ENCODE measurements around the gene IQSEC1. TPM values are rescaled to one million over a fixed set of nuclear protein-coding genes. Genes with fewer than 3 reads are reported as not detected.

IQSEC1 gene
- total RNA-seq, 3 donors from 2014 or later = 26.9 to 45.4 (median 26.9) TPM

DNA sequence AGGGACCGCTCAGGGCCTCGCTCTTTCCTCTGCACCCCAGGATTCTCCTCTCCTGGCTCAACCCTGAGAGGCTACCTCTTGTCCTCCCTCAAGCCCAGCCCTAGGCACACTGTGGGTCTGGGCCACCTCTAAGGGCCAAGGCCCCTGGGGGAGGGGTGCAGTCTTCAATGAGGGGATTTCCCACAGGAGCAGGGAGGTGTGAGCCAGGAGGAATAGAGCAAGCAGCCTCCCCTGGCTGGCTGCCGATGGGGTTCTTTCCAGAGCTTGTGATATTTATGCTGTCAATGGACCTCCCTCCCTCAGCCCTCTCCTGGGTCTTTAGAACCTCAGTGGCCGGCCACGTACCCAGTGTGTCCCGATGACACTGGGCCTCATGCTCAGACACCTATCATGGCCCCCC, 132.4 kb downstream of the IQSEC1 start:
- no peak for TF ChIP-seq POLR2AphosphoS5 (IDR thresholded peaks at IDR 0.05)
- TF ChIP-seq, protein P1, sequence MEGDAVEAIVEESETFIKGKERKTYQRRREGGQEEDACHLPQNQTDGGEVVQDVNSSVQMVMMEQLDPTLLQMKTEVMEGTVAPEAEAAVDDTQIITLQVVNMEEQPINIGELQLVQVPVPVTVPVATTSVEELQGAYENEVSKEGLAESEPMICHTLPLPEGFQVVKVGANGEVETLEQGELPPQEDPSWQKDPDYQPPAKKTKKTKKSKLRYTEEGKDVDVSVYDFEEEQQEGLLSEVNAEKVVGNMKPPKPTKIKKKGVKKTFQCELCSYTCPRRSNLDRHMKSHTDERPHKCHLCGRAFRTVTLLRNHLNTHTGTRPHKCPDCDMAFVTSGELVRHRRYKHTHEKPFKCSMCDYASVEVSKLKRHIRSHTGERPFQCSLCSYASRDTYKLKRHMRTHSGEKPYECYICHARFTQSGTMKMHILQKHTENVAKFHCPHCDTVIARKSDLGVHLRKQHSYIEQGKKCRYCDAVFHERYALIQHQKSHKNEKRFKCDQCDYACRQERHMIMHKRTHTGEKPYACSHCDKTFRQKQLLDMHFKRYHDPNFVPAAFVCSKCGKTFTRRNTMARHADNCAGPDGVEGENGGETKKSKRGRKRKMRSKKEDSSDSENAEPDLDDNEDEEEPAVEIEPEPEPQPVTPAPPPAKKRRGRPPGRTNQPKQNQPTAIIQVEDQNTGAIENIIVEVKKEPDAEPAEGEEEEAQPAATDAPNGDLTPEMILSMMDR (IDR thresholded peaks at IDR 0.05) = no peak
- no peak for TF ChIP-seq POLR2A (IDR thresholded peaks at IDR 0.05)
- H3K27ac ChIP-seq = no peak overlapping the region
- H3K9me3 ChIP-seq = no peaks in the 10 kb centered on the region
- H3K4me3 ChIP-seq = no peak overlapping the region
- no peaks in the 10 kb centered on the region for H3K27me3 ChIP-seq
- intact Hi-C loops (cut with DNase I; ENCODE audit: low total_unique reads) = no loop called here
- no peak for DNase-seq (ENCODE audit: low spot score in 2 of 2)
- H3K4me1 ChIP-seq = peaks cover 6 to 8% of the 10 kb centered on the region in 2 donors
- no peaks in the 10 kb centered on the region for H3K36me3 ChIP-seq

DNA sequence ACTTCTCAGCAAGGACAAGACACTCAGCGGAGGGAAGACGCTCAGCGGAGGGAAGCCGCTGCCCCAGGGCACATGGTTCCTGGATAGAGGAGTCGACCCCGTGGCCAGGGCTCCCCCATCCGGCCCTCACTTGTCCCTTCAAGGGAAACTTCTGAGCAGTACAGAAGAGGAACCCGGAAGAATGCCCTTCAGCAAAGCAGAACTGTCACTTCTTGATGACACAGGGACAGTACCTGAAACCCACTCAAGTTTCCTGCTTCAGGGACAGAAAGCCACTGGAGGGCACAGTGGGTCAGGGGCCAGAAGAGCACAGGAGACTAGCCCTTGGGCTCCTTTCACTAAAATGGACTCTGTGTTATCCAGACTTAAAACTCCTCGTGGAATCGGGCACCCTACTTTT, 134.1 kb downstream of the IQSEC1 start:
- TF ChIP-seq POLR2A (IDR thresholded peaks at IDR 0.05) (no peak), POLR2AphosphoS5 (IDR thresholded peaks at IDR 0.05) (no peak)
- TF ChIP-seq, protein P1 (IDR thresholded peaks at IDR 0.05) = no peak
- Histone ChIP-seq H3K36me3 (no peaks in the 10 kb centered on the region), H3K27ac (peak overlapping the region; percentile 42 to 61), H3K4me3 (no peak overlapping the region), H3K4me1 (peaks cover 0 to 8% of the 10 kb centered on the region in 2 donors), H3K9me3 (no peaks in the 10 kb centered on the region), H3K27me3 (no peaks in the 10 kb centered on the region)
- intact Hi-C loops (cut with DNase I; ENCODE audit: low total_unique reads) = no loop called here
- no peak for DNase-seq (ENCODE audit: low spot score in 2 of 2)

DNA sequence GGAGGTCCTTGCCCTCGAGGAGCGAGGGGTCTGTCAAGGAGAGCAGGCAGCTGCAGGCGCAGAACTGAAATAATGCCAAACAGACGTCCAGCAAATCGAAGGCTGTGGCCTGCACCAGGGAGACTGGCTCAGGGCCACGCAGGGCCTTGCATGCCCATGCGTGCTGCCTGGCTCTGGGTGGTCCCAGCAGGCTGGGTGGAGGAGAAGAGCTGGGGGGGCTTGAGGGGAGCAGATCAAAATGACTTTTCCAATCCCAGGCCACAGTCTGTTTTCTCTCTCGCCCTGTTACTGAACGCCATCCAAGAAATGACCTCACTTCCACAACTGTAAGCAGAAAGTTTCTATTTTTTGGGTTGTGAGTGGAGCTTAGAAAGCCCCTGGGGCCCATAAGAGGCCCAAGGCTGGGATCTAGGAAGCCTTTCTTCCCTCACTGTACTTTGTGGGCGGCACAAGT, 134.9 kb downstream of the IQSEC1 start:
- no peak for TF ChIP-seq POLR2A (IDR thresholded peaks at IDR 0.05)
- no peak for TF ChIP-seq POLR2AphosphoS5 (IDR thresholded peaks at IDR 0.05)
- TF ChIP-seq, protein P1 (IDR thresholded peaks at IDR 0.05) = no peak
- Histone ChIP-seq H3K27ac (peak overlapping the region; percentile 42 to 61), H3K36me3 (no peaks in the 10 kb centered on the region), H3K4me3 (no peak overlapping the region), H3K9me3 (no peaks in the 10 kb centered on the region), H3K27me3 (no peaks in the 10 kb centered on the region), H3K4me1 (peaks cover 0 to 8% of the 10 kb centered on the region in 2 donors)
- DNase-seq (ENCODE audit: low spot score in 2 of 2) = no peak
- intact Hi-C loops (cut with DNase I; ENCODE audit: low total_unique reads) = no loop called here

DNA sequence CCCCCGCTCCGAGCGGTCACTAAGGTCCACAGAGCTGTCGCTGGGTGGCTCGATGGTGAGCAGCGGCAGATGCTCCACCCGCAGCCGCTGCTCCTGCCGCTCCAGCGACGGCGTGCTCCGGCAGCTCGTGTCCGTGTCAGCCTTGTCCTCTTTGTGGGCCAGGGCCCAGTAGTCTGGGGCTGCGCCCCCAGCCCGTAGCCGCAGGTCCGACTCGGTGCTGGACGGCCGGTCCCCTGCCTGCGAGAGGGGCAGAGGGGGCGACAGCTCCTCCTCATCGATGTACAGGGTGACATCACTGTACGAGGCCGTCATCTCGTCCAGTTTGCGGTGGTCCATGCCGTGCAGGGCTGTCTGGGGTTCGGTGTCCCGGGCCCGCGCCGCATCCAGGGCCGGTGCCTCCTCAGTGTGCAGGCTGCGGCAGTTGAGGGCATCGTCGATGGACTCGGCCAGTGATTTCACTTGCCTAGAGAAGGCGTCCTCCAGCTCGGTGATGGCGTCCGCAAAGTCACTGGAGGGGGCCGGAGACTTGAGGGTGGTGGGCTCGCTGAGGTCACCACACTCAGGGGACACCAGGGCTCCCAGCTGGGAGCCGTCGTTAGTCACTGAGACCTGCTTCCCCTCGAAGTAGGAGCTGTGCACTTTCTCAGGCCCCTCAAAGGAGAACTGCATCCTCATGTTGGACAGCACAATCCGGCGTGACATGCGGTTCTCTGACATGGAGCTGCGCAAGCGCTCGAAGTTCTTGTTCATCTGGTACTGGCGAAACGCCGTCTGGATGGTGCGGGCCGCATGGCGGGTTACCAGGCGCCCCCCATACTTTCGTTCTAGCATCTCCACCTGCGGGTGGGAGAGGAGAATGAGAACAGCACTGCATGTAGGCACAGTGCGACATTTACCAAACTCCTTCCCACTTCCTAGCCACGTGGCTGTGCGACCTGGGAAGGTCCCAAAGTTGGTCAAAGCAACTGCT, 137.1 kb downstream of the IQSEC1 start:
- intact Hi-C loops (cut with DNase I; ENCODE audit: low total_unique reads) = no loop called here
- Histone ChIP-seq H3K9me3 (no peaks in the 10 kb centered on the region), H3K4me3 (no peak overlapping the region), H3K4me1 (peaks cover 0 to 8% of the 10 kb centered on the region in 2 donors), H3K36me3 (no peaks in the 10 kb centered on the region), H3K27me3 (no peaks in the 10 kb centered on the region), H3K27ac (peak overlapping the region in 1 of 2 donors; percentile 83)
- no peak for DNase-seq (ENCODE audit: low spot score in 2 of 2)
- TF ChIP-seq POLR2A (IDR thresholded peaks at IDR 0.05) (no peak), POLR2AphosphoS5 (IDR thresholded peaks at IDR 0.05) (no peak)
- TF ChIP-seq, protein P1 (IDR thresholded peaks at IDR 0.05) = no peak

Data from breast epithelium (tissue), 4 donors.